HL-60 (cell line): Measurements from ENCODE around the gene CENPP.

ENCODE experiments used
- GABPA ChIP-seq: IDR thresholded peaks from 2 replicates; pipeline ENCODE4 v1.6.1; 2012; ENCODE audit warnings: low read depth
- POLR2AphosphoS5 ChIP-seq: IDR thresholded peaks from 2 replicates; pipeline ENCODE4 v1.6.1; 2012; ENCODE audit warnings: low read depth
- SPI1 ChIP-seq: IDR thresholded peaks from 2 replicates; pipeline ENCODE4 v1.6.1; 2012; ENCODE audit warnings: low read depth, mild to moderate bottlenecking, borderline replicate concordance
- TF ChIP-seq, protein P1 (sequence below): IDR thresholded peaks from one replicate; pipeline ENCODE4 v1.5.1; 2011; ENCODE audit warnings: low read length, control low read depth, inconsistent platforms; ENCODE audit not compliant: insufficient read depth

DNA sequence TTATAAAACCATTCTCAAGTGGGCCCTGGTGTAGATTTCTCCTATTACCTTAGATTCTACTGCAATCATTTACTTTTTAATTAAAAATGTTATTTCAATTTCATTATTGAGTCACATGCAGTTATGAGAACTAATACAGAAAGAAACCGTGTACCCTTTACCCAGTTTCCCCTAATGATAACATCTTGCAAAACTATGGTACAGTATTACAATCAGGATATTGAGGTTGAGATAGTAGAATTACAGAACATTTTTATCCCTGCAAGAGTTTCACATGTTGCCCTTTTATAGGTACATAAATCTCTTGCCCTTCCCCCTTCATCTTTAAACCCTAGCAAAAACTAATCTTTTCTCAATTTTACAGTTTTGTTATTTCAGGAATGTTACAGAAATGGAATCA is 109.5 kb downstream of the CENPP start:
- TF ChIP-seq, protein P1, sequence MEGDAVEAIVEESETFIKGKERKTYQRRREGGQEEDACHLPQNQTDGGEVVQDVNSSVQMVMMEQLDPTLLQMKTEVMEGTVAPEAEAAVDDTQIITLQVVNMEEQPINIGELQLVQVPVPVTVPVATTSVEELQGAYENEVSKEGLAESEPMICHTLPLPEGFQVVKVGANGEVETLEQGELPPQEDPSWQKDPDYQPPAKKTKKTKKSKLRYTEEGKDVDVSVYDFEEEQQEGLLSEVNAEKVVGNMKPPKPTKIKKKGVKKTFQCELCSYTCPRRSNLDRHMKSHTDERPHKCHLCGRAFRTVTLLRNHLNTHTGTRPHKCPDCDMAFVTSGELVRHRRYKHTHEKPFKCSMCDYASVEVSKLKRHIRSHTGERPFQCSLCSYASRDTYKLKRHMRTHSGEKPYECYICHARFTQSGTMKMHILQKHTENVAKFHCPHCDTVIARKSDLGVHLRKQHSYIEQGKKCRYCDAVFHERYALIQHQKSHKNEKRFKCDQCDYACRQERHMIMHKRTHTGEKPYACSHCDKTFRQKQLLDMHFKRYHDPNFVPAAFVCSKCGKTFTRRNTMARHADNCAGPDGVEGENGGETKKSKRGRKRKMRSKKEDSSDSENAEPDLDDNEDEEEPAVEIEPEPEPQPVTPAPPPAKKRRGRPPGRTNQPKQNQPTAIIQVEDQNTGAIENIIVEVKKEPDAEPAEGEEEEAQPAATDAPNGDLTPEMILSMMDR, result no peak
- no peak for TF ChIP-seq GABPA
- no peak for TF ChIP-seq POLR2AphosphoS5
- no peak for TF ChIP-seq SPI1
